Activated naive CD4-positive, alpha-beta T cell treated with anti-CD3 and anti-CD28 coated beads for 36 hours (primary cell): Measurements from ENCODE around the gene DCDC1. TPM values are rescaled to one million over a fixed set of nuclear protein-coding genes. Genes with fewer than 3 reads are reported as not detected.

Source experiments
- CTCF ChIA-PET: fragments of 350-600 bp; sonication (Branson Sonifier 250); formaldehyde crosslinking; loops from one replicate; lab custom pipeline; 2021; ENCODE audit warnings: antibody characterized with exemption; lab: Charles Lee
- DNase-seq: peaks from one replicate; pipeline ENCODE4 v3.0.0-alpha.2; 2020
- H3K27ac Mint-ChIP-seq: one replicate; pipeline ENCODE4 v1.8.0; 2021; ENCODE audit warnings: mild to moderate bottlenecking, mixed read lengths
- H3K27me3 Mint-ChIP-seq: one replicate; pipeline ENCODE4 v1.8.0; 2021; ENCODE audit warnings: low read depth, mixed read lengths
- H3K36me3 Mint-ChIP-seq: one replicate; pipeline ENCODE4 v1.8.0; 2021; ENCODE audit warnings: low read depth, mixed read lengths
- H3K4me1 Mint-ChIP-seq: one replicate; pipeline ENCODE4 v1.8.0; 2021; ENCODE audit warnings: low read depth, mixed read lengths
- H3K4me3 Mint-ChIP-seq: one replicate; pipeline ENCODE4 v1.8.0; 2021; ENCODE audit warnings: mild to moderate bottlenecking, moderate library complexity, mixed read lengths
- H3K9me3 Mint-ChIP-seq: one replicate; pipeline ENCODE4 v1.8.0; 2021; ENCODE audit warnings: mixed read lengths
- intact Hi-C: fragments of 100-400 bp; cut with micrococcal nuclease; formaldehyde crosslinking; loops from one replicate; pipeline ENCODE4 v1.15.1; 2023
- total RNA-seq, 2 experiments: library from RNA; stranded (reverse); gene quantifications; one replicate each; pipeline ENCODE4 v1.2.3, GENCODE V29; 2021

DCDC1 gene
- total RNA-seq, 2 experiments from 2014 or later: 0.25 TPM; not detected in 1

DNA sequence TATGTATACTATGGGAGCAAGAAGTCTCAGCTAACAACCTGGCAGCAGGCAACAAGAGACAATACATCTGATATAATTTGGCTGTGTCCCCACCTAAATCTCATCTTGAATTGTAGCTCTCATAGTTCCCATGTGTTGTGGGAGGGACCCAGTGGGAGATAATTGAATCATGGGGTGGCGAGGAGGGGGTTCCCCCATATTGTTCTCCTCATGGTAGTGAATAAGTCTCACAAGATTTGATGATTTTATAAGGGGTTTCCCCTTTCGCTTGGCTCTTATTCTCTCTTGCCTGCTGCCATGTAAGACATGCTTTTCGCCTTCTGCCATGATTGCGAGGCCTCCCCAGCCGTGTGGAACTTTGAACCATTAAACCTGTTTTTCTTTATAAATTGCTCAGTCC is 6.3 kb upstream of the DCDC1 start:
- CTCF ChIA-PET: no interaction called here
- Mint-ChIP-seq H3K27me3 (no peaks in the 10 kb centered on the region), H3K4me3 (no peak overlapping the region), H3K9me3 (peaks cover 2% of the 10 kb centered on the region), H3K4me1 (peaks cover 40% of the 10 kb centered on the region), H3K27ac (no peak overlapping the region), H3K36me3 (peaks cover 19% of the 10 kb centered on the region)
- intact Hi-C loops: no loop called here
- peak; percentile 25 for DNase-seq

DNA sequence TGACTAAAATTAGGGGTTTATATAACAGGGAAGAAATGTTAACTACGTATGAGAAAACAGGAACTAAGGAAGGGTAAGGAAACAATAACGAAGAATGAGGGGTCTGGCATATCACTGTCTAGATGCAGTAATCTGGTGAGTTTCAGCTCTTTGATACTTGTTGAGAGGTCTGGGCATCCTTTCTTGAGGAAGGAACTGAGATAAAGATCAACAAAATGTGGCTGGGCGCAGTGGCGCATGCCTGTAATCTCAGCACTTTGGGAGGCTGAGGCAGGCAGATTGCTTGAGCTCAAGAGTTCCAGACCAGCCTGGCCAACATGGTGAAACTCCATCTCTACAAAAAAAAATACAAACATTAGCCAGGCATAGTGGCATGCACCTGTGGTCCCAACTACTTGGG is 2.7 kb downstream of the DCDC1 start:
- intact Hi-C loops: loop anchor here (5.0 kb wide), 2 partner anchors 446 to 1216 kb away; partner anchors contain the start of genes EIF3M and PAX6
- no peaks in the 10 kb centered on the region for H3K27me3 Mint-ChIP-seq
- H3K36me3 Mint-ChIP-seq: peaks cover 4% of the 10 kb centered on the region
- DNase-seq: peak; percentile 10
- peaks cover 48% of the 10 kb centered on the region for H3K4me1 Mint-ChIP-seq
- H3K4me3 Mint-ChIP-seq: peak overlapping the region; percentile 7
- H3K9me3 Mint-ChIP-seq: no peaks in the 10 kb centered on the region
- CTCF ChIA-PET: no interaction called here
- H3K27ac Mint-ChIP-seq: peak overlapping the region; percentile 6

DNA sequence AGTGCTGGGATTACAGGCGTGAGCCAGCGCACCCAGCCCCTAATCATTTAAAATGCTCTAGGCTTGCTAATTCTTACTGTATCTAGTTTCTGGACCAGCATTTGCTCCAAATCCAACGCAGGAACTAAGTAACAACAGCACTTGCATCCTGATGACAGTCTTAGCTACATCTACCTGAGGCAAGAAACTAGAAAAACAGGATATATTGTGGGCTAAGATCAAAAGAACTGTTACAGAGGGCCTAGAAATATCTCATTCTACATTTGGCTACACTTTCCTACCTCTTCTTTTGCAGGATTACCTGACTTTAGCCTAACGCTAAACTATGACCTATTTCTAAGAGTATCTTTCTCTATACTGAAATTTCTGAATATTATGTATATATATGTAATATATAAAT is 7.8 kb downstream of the DCDC1 start:
- Mint-ChIP-seq H3K4me1 (peaks cover 26% of the 10 kb centered on the region), H3K27ac (no peak overlapping the region), H3K36me3 (no peaks in the 10 kb centered on the region), H3K4me3 (no peak overlapping the region), H3K9me3 (no peaks in the 10 kb centered on the region), H3K27me3 (no peaks in the 10 kb centered on the region)
- intact Hi-C loops: no loop called here
- no peak for DNase-seq
- CTCF ChIA-PET: no interaction called here

DNA sequence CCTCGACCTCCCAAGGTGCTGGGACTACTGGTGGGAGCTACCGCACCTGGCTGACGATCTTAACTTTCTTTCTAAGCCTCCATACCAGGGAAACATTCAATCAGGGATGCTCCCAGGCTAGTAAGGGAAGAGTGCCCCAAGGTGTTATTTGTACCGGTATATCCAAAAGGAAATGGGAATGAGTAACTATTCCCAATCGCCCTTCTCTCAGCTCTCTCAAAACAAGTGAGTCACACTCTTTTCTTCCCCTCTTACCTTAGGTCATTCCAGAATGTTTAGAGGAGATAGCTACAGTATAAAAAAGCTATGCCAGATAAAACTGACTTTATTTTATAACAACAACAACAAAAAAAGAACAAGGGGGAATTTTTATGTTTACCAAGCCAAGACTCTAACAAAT is 13.7 kb downstream of the DCDC1 start:
- no peaks in the 10 kb centered on the region for H3K9me3 Mint-ChIP-seq
- no peaks in the 10 kb centered on the region for H3K36me3 Mint-ChIP-seq
- intact Hi-C loops: loop anchor here (1.0 kb wide), 1 partner anchor 16 kb away; no protein-coding TSS in a partner anchor
- no peak overlapping the region for H3K4me3 Mint-ChIP-seq
- CTCF ChIA-PET: interaction anchor here (0.6 kb wide), 1 partner anchor 145 kb away, joined by 3 read pairs; no protein-coding TSS in a partner anchor
- no peaks in the 10 kb centered on the region for H3K4me1 Mint-ChIP-seq
- no peak for DNase-seq
- H3K27ac Mint-ChIP-seq: no peak overlapping the region
- no peaks in the 10 kb centered on the region for H3K27me3 Mint-ChIP-seq

DNA sequence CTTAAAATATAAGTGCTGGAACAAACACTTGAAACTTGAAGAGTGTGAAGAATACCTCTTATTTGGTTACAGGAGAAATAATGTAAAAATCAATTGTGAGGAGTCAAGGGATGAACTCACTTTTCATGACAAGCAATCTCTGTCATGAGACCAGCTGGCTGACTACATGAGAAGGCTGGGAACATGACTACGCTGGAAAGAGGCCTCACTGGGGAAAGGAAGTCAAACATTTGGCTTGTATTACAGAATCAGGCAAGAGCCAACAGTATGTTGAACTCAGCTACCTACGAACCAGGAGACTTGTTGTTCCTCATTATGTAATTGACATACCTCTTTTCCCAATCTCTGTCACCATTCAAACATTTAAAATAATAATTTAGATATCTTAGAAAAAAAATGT is 14.4 kb downstream of the DCDC1 start:
- Mint-ChIP-seq H3K27me3 (no peaks in the 10 kb centered on the region), H3K36me3 (no peaks in the 10 kb centered on the region), H3K27ac (no peak overlapping the region), H3K4me1 (no peaks in the 10 kb centered on the region), H3K4me3 (no peak overlapping the region), H3K9me3 (no peaks in the 10 kb centered on the region)
- intact Hi-C loops: loop anchor here (1.0 kb wide), 1 partner anchor 15 kb away; no protein-coding TSS in a partner anchor
- DNase-seq: no peak
- CTCF ChIA-PET: no interaction called here

DNA sequence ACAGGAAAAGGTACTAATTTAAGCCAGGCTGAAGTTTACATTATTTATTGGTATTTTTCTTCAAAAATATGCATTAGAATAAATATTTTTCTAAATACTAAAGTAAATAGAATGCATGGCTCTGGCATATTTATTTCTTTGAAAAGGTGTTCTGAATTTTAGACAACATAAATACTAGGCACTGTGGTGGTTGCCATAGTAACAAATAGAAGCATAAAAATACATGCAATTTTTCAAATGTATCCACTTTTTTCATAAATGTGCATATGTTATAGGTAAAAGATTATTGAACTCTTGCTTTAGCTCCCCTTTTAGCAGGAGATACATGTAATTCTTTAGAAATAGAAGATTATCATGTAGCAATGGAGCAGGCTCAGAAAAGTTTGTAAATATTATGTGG is 18.4 kb downstream of the DCDC1 start:
- DNase-seq: no peak
- no peaks in the 10 kb centered on the region for H3K27me3 Mint-ChIP-seq
- H3K4me3 Mint-ChIP-seq: no peak overlapping the region
- no peaks in the 10 kb centered on the region for H3K9me3 Mint-ChIP-seq
- no peak overlapping the region for H3K27ac Mint-ChIP-seq
- H3K4me1 Mint-ChIP-seq: no peaks in the 10 kb centered on the region
- intact Hi-C loops: no loop called here
- H3K36me3 Mint-ChIP-seq: no peaks in the 10 kb centered on the region
- CTCF ChIA-PET: no interaction called here

DNA sequence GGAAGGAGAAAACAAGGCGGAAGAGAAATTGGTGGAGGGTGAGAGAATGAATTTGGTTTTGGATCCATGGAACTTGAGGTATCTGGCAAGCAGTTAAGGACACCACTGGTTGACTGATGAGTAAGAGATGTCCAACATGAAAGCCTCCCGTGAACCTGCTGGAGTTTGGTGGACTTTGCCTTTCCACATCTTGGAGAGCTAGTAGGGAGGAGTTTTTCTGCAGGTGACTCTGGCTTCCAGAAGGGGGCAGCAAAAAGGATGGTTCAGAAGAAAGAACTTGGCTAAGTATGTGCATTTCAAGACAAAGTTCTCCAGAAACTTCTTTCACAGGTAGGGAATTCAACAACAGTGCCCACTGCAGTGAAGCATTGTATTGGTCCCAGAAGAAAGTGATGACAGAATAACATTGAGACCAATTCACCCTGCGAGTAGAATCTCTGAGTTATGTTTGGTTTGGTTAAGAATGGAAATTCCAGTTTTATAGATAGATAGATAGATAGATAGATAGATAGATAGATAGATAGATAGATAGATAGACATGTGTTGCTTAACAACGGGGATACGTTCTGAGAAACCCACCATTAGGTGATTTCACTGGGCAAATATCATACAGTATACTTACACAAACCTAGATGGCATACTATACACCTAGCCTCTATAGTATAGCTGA is 28.5 kb downstream of the DCDC1 start:
- intact Hi-C loops: loop anchor here (1.0 to 10.0 kb wide), 3 partner anchors 14 to 616 kb away; no protein-coding TSS in a partner anchor
- peaks cover 16% of the 10 kb centered on the region for H3K27me3 Mint-ChIP-seq

DNA sequence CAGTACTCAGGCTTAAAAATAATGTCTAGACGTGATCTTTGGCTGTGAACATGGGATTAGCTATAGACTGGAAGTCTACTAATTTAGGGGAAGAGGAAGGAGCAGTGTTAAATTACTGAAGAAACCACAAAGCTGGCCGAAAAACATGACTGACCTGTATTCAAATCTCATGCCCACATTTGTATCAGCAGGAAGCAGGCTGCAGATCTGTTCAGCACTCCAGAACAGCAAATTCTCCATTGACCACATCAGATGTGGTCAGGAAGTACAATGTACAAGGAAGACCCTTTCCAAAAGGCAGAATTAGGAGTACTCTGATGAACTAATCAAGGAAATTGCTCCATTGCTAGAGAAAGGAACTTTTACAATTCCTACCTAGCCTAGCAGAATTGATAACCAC is 31.7 kb downstream of the DCDC1 start:
- no peaks in the 10 kb centered on the region for H3K9me3 Mint-ChIP-seq
- H3K27me3 Mint-ChIP-seq: peaks cover 21% of the 10 kb centered on the region
- H3K36me3 Mint-ChIP-seq: no peaks in the 10 kb centered on the region
- H3K4me3 Mint-ChIP-seq: no peak overlapping the region
- intact Hi-C loops: no loop called here
- CTCF ChIA-PET: no interaction called here
- no peak overlapping the region for H3K27ac Mint-ChIP-seq
- no peaks in the 10 kb centered on the region for H3K4me1 Mint-ChIP-seq
- no peak for DNase-seq

More for the DNA sequence above, 28.5 kb downstream of the DCDC1 start:
- H3K9me3 Mint-ChIP-seq: no peaks in the 10 kb centered on the region
- CTCF ChIA-PET: interaction anchor here (0.8 to 1.6 kb wide), 3 partner anchors 25 to 712 kb away, joined by 3 to 5 read pairs (median 4); no protein-coding TSS in a partner anchor
- H3K27ac Mint-ChIP-seq: no peak overlapping the region
- DNase-seq: peak; percentile 15
- no peaks in the 10 kb centered on the region for H3K36me3 Mint-ChIP-seq
- H3K4me1 Mint-ChIP-seq: no peaks in the 10 kb centered on the region
- H3K4me3 Mint-ChIP-seq: no peak overlapping the region

DNA sequence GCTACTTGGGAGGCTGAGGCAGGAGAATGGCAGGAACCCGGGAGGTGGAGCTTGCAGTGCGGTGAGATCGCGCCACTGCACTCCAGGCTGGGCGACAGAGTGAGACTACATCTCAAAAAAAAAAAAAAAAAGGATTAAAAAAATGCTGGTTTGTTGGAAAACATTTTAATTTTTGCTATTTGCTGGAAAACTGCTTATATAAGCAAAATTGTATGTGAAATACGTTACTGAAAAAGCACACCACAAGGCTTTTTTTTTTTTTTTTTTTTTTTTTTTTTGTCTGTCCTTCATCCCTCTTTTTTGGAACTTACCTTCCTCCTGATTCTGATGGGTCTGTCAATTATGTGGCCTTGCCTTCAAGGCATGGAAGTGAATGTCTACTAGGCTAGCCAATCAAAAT is 40.8 kb downstream of the DCDC1 start:
- H3K4me3 Mint-ChIP-seq: no peak overlapping the region
- no peak for DNase-seq
- H3K27me3 Mint-ChIP-seq: peaks cover 7% of the 10 kb centered on the region
- intact Hi-C loops: no loop called here
- peaks cover 2% of the 10 kb centered on the region for H3K9me3 Mint-ChIP-seq
- H3K36me3 Mint-ChIP-seq: no peaks in the 10 kb centered on the region
- peaks cover 4% of the 10 kb centered on the region for H3K4me1 Mint-ChIP-seq
- H3K27ac Mint-ChIP-seq: no peak overlapping the region
- CTCF ChIA-PET: no interaction called here

DNA sequence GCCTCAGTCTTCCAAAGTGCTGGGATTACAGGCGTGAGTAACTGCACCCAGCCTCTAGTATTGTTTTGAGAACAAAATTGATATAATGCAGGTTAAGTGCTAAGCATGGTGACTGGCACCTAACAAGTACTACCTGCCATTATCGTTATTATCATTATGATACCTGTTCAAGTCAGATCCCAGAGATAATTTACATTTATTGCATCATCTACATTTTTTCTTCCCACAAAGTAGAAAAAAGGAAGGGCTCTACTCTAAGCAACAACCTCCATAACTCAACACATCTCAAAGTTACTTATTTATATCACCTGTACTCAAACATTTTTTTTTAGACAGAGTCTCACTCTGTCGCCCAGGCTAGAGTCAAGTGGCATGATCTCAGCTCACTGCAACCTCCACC is 42.1 kb downstream of the DCDC1 start:
- peaks cover 4% of the 10 kb centered on the region for H3K4me1 Mint-ChIP-seq
- peaks cover 2% of the 10 kb centered on the region for H3K27me3 Mint-ChIP-seq
- intact Hi-C loops: no loop called here
- CTCF ChIA-PET: no interaction called here
- DNase-seq: no peak
- peaks cover 2% of the 10 kb centered on the region for H3K9me3 Mint-ChIP-seq
- no peaks in the 10 kb centered on the region for H3K36me3 Mint-ChIP-seq
- H3K27ac Mint-ChIP-seq: no peak overlapping the region
- H3K4me3 Mint-ChIP-seq: no peak overlapping the region

DNA sequence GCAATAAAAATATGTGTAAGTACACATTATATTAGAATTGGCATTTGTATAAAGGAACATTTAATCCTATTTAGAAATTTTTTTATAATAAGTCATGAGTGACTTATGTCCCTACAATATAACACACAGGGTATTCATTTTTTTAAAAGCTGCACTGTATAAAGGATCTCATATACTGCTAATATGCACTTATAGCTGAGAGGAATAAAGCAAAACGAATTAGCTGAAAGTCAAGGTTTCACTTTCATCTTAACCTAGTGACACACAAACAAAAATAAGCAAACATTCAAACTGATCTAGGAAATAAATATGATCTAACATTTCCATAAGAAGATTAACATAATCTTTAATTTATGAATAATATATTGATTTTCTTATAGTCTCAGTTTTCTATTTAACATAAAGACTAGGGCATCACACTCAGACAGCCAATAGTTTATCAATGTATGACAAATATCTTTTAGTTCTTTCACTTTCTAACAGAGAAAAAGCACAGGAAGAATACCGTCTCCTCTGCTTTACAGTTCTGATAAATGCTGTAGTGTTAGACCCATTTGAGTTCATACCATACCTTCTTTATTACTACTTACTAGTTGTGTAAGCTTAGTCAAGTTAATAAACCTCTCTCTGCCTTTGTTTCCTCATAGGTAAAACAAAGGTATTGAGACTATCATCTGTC is 42.9 kb downstream of the DCDC1 start:
- no peaks in the 10 kb centered on the region for H3K36me3 Mint-ChIP-seq
- no peak overlapping the region for H3K4me3 Mint-ChIP-seq
- H3K9me3 Mint-ChIP-seq: peaks cover 2% of the 10 kb centered on the region
- no peak for DNase-seq
- H3K27ac Mint-ChIP-seq: no peak overlapping the region
- H3K27me3 Mint-ChIP-seq: no peaks in the 10 kb centered on the region
- CTCF ChIA-PET: no interaction called here
- peaks cover 4% of the 10 kb centered on the region for H3K4me1 Mint-ChIP-seq
- intact Hi-C loops: no loop called here

DNA sequence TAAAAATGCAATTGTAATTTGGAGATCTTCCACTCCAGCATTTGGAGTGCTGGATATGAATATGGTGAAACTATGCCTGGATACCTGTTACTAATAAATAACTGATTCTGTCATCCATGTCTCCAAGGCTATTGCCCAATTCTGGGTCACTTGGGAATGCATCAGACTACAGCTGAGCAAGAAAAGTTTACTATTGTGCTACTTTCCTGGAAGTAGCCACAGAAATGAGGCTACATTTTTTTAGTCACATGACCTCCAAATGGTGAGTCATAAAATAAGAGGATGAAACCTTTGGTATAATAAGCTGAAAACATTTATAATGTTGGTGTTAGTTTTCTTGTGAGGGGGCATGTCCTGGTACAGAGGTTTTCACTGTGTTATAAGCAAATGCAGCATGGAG is 44.4 kb downstream of the DCDC1 start:
- H3K27me3 Mint-ChIP-seq: no peaks in the 10 kb centered on the region
- H3K4me3 Mint-ChIP-seq: no peak overlapping the region
- CTCF ChIA-PET: no interaction called here
- no peaks in the 10 kb centered on the region for H3K36me3 Mint-ChIP-seq
- H3K27ac Mint-ChIP-seq: no peak overlapping the region
- intact Hi-C loops: no loop called here
- no peak for DNase-seq
- peaks cover 4% of the 10 kb centered on the region for H3K4me1 Mint-ChIP-seq
- peaks cover 2% of the 10 kb centered on the region for H3K9me3 Mint-ChIP-seq

DNA sequence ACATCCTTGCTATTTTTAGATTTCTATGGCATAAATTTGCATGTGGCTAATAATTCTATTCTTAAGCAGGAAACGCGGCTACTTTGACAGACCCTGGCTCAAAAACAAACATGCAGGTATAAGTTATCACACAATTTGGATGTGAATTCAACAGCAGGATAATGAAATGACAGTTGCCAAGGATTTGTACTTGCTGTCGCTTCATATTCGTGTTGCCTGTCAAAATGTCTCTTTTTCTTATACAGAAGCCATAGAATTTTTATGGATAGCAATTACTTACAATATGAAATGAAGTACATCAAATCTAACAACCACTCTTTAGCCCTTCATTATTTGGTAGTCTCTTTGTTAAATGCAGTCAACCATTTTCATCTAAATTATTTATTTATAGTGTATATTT is 46.4 kb downstream of the DCDC1 start:
- intact Hi-C loops: no loop called here
- CTCF ChIA-PET: no interaction called here
- Mint-ChIP-seq H3K27ac (no peak overlapping the region), H3K36me3 (no peaks in the 10 kb centered on the region), H3K4me1 (peaks cover 4% of the 10 kb centered on the region), H3K27me3 (no peaks in the 10 kb centered on the region), H3K9me3 (no peaks in the 10 kb centered on the region), H3K4me3 (no peak overlapping the region)
- DNase-seq: no peak
